Activated CD4-positive, alpha-beta T cell treated with anti-CD3 and anti-CD28 coated beads, Interleukin-2, amount 10 ng/mL, durations not matched to agents 7 days and 5 days (primary cell): ENCODE measurements around the gene CASK. TPM values are rescaled to one million over a fixed set of nuclear protein-coding genes. Genes with fewer than 3 reads are reported as not detected.

ENCODE experiments used
- CTCF ChIA-PET: fragments of 350-600 bp; sonication (Branson Sonifier 250); formaldehyde crosslinking; loops from one replicate; lab custom pipeline; 2021; ENCODE audit warnings: antibody characterized with exemption; lab: Charles Lee
- POLR2A ChIA-PET: fragments of 350-600 bp; sonication (Branson Sonifier 250); formaldehyde crosslinking; loops from one replicate; lab custom pipeline; 2021; ENCODE audit warnings: antibody characterized with exemption; lab: Charles Lee
- DNase-seq: peaks from one replicate; pipeline ENCODE4 v3.0.0-alpha.2; 2020
- H3K27ac Mint-ChIP-seq: one replicate; pipeline ENCODE4 v1.8.0; 2021; ENCODE audit warnings: mild to moderate bottlenecking, moderate library complexity, mixed read lengths
- H3K27me3 Mint-ChIP-seq: one replicate; pipeline ENCODE4 v1.8.0; 2021; ENCODE audit warnings: mixed read lengths
- H3K36me3 Mint-ChIP-seq: one replicate; pipeline ENCODE4 v1.8.0; 2021; ENCODE audit warnings: low read depth, mixed read lengths
- H3K4me1 Mint-ChIP-seq: one replicate; pipeline ENCODE4 v1.8.0; 2021; ENCODE audit warnings: mixed read lengths
- H3K4me3 Mint-ChIP-seq: one replicate; pipeline ENCODE4 v1.8.0; 2021; ENCODE audit warnings: mild to moderate bottlenecking, moderate library complexity, mixed read lengths
- H3K9me3 Mint-ChIP-seq: one replicate; pipeline ENCODE4 v1.8.0; 2021; ENCODE audit warnings: mixed read lengths
- total RNA-seq, 2 experiments: library from RNA; stranded (reverse); gene quantifications; one replicate each; pipeline ENCODE4 v1.2.3, GENCODE V29; 2021

The CASK gene
- total RNA-seq, 2 experiments from 2014 or later: 30.8 to 32.4 TPM

DNA sequence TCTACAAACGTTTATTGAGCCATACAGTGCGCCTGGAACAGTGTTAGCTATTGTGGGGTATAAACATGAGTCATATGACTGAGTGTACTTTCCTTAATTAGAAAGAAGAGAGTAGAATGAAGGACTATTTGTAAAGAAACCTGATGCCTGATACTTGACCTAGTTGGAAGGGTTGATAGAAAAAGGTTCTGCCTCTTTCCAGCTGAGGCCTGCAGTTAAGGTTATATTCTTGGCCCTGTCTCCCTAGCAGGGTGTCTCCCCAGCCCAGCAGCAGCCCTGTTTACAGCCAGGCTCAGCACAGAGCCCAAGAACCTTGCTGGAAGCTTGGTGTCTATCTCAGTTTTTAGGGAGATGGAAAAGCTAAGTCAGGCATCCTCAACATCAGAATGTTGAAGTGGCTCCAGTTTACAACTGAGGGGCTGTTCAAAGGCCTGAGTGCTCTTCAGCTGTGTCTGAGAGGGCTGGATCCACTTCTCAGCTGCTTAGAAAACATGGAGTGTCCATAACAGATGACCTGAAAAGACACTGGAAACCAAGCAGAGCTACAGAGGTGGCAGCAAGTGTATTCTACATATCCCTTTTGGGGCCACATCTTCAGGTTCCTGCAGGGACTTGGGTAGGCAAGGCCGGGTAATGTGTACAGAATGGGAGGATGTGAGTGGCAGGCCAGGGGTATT lies 454.6 kb downstream of the CASK start:
- ChIA-PET POLR2A (no interaction called here), CTCF (interaction anchor here (0.5 to 2.4 kb wide), 5 partner anchors 10 to 687 kb away, joined by 3 to 7 read pairs (median 4); no protein-coding TSS in a partner anchor)
- H3K27ac Mint-ChIP-seq: no peak overlapping the region
- DNase-seq: no peak
- H3K4me1 Mint-ChIP-seq: peaks cover 4% of the 10 kb centered on the region
- H3K9me3 Mint-ChIP-seq: no peaks in the 10 kb centered on the region
- no peak overlapping the region for H3K4me3 Mint-ChIP-seq
- H3K27me3 Mint-ChIP-seq: no peaks in the 10 kb centered on the region
- H3K36me3 Mint-ChIP-seq: no peaks in the 10 kb centered on the region

Other genes starting within 250 kb of the CASK start
- gene GPR34, start 234.6 kb downstream of the CASK start, total RNA-seq: under 1 TPM in 1 of 2 experiments, not detected in 1; 0.17 TPM
- not detected for gene GPR82, start 199.4 kb downstream of the CASK start, total RNA-seq